Mucosa of descending colon (tissue), 3 donors: Measurements from ENCODE around the gene ATRNL1. TPM values are rescaled to one million over a fixed set of nuclear protein-coding genes. Genes with fewer than 3 reads are reported as not detected.

Experiments used
- ATAC-seq: fragments of 200-7000 bp; cut with Tn5 transposase; one replicate; pipeline ENCODE4 v1.9.1; 2020; ENCODE audit warnings: mild to moderate bottlenecking, moderate library complexity
- DNase-seq, 3 donors: peaks; one replicate each; pipeline ENCODE4 v3.0.0-alpha.2; 2020
- H3K36me3 ChIP-seq: fragments of 200-600 bp; one replicate; pipeline ENCODE4 v1.8.0; 2021; ENCODE audit warnings: low read depth, mild to moderate bottlenecking
- H3K4me1 ChIP-seq: fragments of 200-600 bp; one replicate; pipeline ENCODE4 v1.8.0; 2021; ENCODE audit warnings: low read depth, mild to moderate bottlenecking
- H3K4me3 ChIP-seq: fragments of 200-600 bp; one replicate; pipeline ENCODE4 v1.8.0; 2021; ENCODE audit warnings: mild to moderate bottlenecking
- H3K9me3 ChIP-seq: fragments of 200-600 bp; one replicate; pipeline ENCODE4 v1.8.0; 2021; ENCODE audit warnings: mild to moderate bottlenecking
- intact Hi-C, 2 donors: fragments of 100-400 bp; cut with DNase I in 1 of 2; cut with micrococcal nuclease in 1 of 2; formaldehyde crosslinking; loops; one replicate each; pipeline versions ENCODE4 v1.11.0 to v1.11.1; 2022; cut with DNase I, micrococcal nuclease
- total RNA-seq, 3 donors: library from RNA; stranded (reverse); fragmentation: NEBNext Ultra II Directional in 2 of 3; extraction: Animal tissue kit (Norgen Biotek cat#: 25700) in 2 of 3; gene quantifications; one replicate each; pipeline versions ENCODE4 v1.2.1 to v1.2.4, GENCODE V29; 2021 to 2023
- TF ChIP-seq, protein P1 (sequence below): fragments of 200-600 bp; IDR thresholded peaks from one replicate; pipeline ENCODE4 v1.8.0; 2022; ENCODE audit warnings: antibody characterized with exemption, mild to moderate bottlenecking
- donor health status: DM: no; HTN: no; CAD: no; lungs with moderate emphysema.
- donor health status: DM: no; HTN: no; CAD: no.
- donor health status: DM: no; HTN: yes; CAD: no.

ATRNL1 gene
- total RNA-seq, 3 donors from 2014 or later, result 0.58 to 61.7 (median 1.8) TPM

DNA sequence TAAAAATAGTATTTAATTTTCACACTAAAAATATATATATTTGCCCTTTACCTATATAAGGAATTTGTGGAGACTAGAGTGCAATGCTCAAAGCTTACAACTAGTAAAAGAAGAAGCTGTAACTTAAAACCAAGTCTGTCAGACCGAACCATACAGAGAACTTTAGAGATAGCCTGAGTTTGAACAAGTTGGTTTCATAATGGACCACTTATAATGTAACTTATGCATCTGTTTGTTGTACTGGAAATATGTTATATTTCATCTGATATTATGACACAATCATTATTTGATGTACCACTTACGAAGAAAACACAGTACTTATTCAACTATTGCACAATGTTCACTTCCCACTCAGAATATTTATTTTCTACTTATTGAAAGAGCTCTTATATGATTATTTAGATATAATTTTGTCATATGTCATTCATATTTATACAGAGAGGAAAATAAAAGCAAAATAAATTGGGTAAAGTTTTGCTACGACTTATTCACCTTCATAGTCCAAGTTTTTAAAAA is 462.8 kb downstream of the ATRNL1 start:
- Histone ChIP-seq H3K4me1 (no peaks in the 10 kb centered on the region), H3K9me3 (no peaks in the 10 kb centered on the region), H3K4me3 (no peak overlapping the region), H3K36me3 (no peaks in the 10 kb centered on the region)
- TF ChIP-seq, protein P1, sequence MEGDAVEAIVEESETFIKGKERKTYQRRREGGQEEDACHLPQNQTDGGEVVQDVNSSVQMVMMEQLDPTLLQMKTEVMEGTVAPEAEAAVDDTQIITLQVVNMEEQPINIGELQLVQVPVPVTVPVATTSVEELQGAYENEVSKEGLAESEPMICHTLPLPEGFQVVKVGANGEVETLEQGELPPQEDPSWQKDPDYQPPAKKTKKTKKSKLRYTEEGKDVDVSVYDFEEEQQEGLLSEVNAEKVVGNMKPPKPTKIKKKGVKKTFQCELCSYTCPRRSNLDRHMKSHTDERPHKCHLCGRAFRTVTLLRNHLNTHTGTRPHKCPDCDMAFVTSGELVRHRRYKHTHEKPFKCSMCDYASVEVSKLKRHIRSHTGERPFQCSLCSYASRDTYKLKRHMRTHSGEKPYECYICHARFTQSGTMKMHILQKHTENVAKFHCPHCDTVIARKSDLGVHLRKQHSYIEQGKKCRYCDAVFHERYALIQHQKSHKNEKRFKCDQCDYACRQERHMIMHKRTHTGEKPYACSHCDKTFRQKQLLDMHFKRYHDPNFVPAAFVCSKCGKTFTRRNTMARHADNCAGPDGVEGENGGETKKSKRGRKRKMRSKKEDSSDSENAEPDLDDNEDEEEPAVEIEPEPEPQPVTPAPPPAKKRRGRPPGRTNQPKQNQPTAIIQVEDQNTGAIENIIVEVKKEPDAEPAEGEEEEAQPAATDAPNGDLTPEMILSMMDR, result no peak
- no peak for DNase-seq
- intact Hi-C loops, result loop anchor here in 1 of 2 donors (5.0 kb wide), 1 partner anchor 831 kb away; no protein-coding TSS in a partner anchor
- no peak for ATAC-seq

DNA sequence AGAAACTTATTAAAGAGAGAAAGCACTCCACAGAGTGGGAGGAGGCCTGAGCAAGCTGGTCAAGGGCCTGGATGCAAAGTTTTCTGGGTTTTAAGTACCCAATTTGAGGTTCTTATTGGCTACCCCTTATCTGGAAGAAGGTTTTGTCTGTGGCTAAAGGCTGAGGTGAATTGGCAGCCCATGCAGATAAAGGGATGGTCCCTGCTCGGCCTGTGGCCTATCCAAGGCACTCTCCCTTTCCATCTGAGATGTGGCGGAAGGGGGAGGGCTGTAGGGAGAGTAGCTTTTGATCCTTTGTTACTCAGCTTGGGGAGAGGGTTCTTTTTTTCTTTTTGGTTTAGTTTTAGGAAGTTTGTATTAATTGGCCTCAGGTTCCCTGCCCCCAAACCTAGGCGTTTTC is 465.1 kb downstream of the ATRNL1 start:
- no peak for ATAC-seq
- Histone ChIP-seq H3K4me1 (no peaks in the 10 kb centered on the region), H3K4me3 (no peak overlapping the region), H3K36me3 (no peaks in the 10 kb centered on the region), H3K9me3 (no peaks in the 10 kb centered on the region)
- no peak for DNase-seq
- intact Hi-C loops, result loop anchor here in 1 of 2 donors (5.0 kb wide), 1 partner anchor 829 kb away; no protein-coding TSS in a partner anchor
- TF ChIP-seq, protein P1, result no peak

DNA sequence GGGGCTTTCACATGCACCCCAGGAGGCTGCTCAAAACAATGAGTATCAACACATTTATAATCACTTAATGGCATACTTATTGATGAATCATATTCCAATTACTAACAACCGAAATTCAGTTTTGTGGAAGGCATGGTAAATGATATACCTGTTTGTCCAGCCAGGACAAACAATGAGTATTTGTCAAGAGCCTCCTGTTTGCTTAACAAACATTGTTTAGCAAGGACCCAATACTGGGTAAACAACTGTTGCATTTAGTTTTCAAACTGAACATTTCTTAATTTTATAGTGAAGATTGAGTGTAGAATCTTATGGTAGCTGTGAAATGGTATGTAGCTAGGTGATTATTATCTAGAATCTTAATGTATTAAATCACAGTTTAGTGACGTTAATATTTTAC is 473.7 kb downstream of the ATRNL1 start:
- H3K4me3 ChIP-seq, result no peak overlapping the region
- ATAC-seq, result no peak
- intact Hi-C loops, result no loop called here

DNA sequence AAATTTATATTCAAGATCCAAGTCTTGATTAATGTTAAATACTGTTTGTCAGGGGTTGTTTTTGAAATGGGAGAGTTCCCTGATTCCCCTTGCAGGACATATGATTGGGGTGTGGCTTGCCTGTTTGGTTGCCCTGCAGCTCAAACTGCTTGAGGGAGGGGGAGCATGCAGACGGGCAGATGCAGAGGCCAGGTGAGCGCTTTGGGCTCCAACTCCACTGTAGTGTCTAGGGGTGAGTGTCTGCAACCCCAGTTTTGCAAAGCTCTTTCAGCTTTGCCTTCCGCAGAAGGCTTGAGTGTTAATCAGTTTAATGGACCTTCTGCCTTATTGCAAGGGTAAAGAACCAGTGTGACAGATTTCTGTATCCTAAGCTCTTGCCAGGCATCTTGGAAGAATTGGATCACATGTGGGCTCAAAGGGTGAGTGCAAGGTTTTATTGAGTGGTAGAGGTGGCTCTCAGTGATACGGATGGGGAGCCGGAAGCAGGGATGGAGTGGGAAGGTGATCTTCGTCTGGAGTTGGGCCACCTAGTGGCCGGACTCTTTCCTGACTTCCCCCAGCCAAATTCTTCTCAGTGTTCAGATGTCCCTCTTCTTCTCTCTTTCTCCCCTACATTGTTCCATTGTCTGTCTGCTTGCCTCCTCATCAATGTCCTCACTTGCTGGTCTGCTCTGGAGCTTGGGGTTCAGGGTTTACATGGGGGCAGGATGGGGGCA is 479.7 kb downstream of the ATRNL1 start:
- Histone ChIP-seq H3K4me1 (no peaks in the 10 kb centered on the region), H3K36me3 (no peaks in the 10 kb centered on the region), H3K9me3 (no peaks in the 10 kb centered on the region), H3K4me3 (no peak overlapping the region)
- ATAC-seq (no peak), DNase-seq (no peak)
- intact Hi-C loops, result no loop called here
- TF ChIP-seq, protein P1, result no peak

More for the DNA sequence above, 473.7 kb downstream of the ATRNL1 start:
- H3K4me1 ChIP-seq, result no peaks in the 10 kb centered on the region
- no peaks in the 10 kb centered on the region for H3K9me3 ChIP-seq
- H3K36me3 ChIP-seq, result no peaks in the 10 kb centered on the region
- TF ChIP-seq, protein P1, result no peak
- DNase-seq, result no peak

DNA sequence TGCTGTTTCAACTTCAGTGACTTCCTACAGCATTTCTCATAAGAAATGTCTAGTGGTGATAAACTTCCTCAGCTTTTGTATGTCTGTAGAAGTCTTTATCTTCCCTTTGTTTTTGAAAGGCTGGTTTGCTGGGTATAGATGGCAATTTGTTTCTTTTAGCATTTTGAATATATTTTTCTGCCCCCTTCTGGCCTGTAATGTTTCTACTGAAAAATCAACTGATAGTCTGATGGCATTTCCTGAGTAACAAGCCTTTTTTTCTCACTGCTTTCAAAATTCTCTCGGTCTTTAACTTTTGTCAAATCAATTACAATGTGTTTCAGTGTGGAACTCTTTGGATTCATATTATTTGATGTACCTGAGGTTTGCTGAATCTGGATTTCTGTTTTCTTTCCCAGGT is 487.1 kb downstream of the ATRNL1 start:
- ATAC-seq (no peak), DNase-seq (no peak)
- Histone ChIP-seq H3K36me3 (no peaks in the 10 kb centered on the region), H3K4me1 (no peaks in the 10 kb centered on the region), H3K4me3 (no peak overlapping the region), H3K9me3 (no peaks in the 10 kb centered on the region)
- TF ChIP-seq, protein P1, result no peak
- intact Hi-C loops, result no loop called here
